Liver (tissue), 3 donors: ENCODE measurements around the gene PRPF18.

Experiments
- FOXA2 ChIP-seq: IDR thresholded peaks from 2 replicates; pipeline ENCODE4 v1.6.1; 2016; ENCODE audit warnings: antibody characterized with exemption
- HNF4A ChIP-seq, 2 donors: conservative IDR thresholded peaks; 2 replicates each; pipeline ENCODE4 v1.6.1; 2016; ENCODE audit warnings: antibody characterized with exemption in 2 of 2, mild to moderate bottlenecking in 2 of 2
- JUND ChIP-seq, 2 donors: IDR thresholded peaks; 2 replicates each; pipeline ENCODE4 v1.6.1; 2016; ENCODE audit warnings: antibody characterized with exemption in 2 of 2
- RAD21 ChIP-seq, 2 donors: IDR thresholded peaks; 2 replicates each; pipeline ENCODE4 v1.6.1; 2016; ENCODE audit warnings: antibody characterized with exemption in 2 of 2, mild to moderate bottlenecking in 2 of 2
- TAF1 ChIP-seq: conservative IDR thresholded peaks from 2 replicates; pipeline ENCODE4 v1.6.1; 2016; ENCODE audit warnings: antibody characterized with exemption, mild to moderate bottlenecking
- YY1 ChIP-seq: IDR thresholded peaks from 2 replicates; pipeline ENCODE4 v1.6.1; 2016; ENCODE audit warnings: antibody characterized with exemption, mild to moderate bottlenecking
- TF ChIP-seq, protein P1 (sequence below): fragments of 150-350 bp; IDR thresholded peaks from 2 replicates; pipeline ENCODE4 v1.5.1; 2017; ENCODE audit warnings: improper control_type of control experiment, low read depth, low read length; ENCODE audit not compliant: missing input control
- TF ChIP-seq, protein P2 (sequence below): IDR thresholded peaks from 2 replicates; pipeline ENCODE4 v1.6.1; 2016; ENCODE audit warnings: antibody characterized with exemption, mild to moderate bottlenecking
- TF ChIP-seq, protein P3 (sequence below): IDR thresholded peaks from 2 replicates; pipeline ENCODE4 v1.6.1; 2016; ENCODE audit warnings: antibody characterized with exemption
- donor health status: healthy.
- donor health status: healthy.

DNA sequence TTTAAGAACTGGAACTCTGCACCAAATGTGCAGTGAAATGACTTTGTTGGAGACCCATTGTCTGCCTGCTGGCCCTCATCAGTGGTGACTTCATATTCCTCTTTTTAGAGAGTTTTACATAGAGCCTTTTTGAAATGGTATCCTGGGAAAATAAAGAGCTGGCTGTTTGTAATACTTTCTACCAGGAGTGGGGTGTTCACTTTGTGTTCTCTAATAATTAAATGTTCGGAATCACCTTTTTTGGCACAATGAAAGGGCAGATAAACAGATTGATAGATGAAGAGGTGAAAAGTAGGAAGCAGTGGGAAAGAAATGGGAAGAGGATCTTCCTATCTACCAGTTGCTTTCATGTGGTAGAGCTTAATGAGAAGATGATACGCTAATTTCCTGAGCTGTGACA is 55.5 kb downstream of the PRPF18 start:
- TF ChIP-seq, protein P1, sequence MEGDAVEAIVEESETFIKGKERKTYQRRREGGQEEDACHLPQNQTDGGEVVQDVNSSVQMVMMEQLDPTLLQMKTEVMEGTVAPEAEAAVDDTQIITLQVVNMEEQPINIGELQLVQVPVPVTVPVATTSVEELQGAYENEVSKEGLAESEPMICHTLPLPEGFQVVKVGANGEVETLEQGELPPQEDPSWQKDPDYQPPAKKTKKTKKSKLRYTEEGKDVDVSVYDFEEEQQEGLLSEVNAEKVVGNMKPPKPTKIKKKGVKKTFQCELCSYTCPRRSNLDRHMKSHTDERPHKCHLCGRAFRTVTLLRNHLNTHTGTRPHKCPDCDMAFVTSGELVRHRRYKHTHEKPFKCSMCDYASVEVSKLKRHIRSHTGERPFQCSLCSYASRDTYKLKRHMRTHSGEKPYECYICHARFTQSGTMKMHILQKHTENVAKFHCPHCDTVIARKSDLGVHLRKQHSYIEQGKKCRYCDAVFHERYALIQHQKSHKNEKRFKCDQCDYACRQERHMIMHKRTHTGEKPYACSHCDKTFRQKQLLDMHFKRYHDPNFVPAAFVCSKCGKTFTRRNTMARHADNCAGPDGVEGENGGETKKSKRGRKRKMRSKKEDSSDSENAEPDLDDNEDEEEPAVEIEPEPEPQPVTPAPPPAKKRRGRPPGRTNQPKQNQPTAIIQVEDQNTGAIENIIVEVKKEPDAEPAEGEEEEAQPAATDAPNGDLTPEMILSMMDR: no peak
- TF ChIP-seq, protein P2, sequence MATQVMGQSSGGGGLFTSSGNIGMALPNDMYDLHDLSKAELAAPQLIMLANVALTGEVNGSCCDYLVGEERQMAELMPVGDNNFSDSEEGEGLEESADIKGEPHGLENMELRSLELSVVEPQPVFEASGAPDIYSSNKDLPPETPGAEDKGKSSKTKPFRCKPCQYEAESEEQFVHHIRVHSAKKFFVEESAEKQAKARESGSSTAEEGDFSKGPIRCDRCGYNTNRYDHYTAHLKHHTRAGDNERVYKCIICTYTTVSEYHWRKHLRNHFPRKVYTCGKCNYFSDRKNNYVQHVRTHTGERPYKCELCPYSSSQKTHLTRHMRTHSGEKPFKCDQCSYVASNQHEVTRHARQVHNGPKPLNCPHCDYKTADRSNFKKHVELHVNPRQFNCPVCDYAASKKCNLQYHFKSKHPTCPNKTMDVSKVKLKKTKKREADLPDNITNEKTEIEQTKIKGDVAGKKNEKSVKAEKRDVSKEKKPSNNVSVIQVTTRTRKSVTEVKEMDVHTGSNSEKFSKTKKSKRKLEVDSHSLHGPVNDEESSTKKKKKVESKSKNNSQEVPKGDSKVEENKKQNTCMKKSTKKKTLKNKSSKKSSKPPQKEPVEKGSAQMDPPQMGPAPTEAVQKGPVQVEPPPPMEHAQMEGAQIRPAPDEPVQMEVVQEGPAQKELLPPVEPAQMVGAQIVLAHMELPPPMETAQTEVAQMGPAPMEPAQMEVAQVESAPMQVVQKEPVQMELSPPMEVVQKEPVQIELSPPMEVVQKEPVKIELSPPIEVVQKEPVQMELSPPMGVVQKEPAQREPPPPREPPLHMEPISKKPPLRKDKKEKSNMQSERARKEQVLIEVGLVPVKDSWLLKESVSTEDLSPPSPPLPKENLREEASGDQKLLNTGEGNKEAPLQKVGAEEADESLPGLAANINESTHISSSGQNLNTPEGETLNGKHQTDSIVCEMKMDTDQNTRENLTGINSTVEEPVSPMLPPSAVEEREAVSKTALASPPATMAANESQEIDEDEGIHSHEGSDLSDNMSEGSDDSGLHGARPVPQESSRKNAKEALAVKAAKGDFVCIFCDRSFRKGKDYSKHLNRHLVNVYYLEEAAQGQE: no peak
- no peak for TF ChIP-seq HNF4A (conservative IDR thresholded peaks at IDR 0.05)
- no peak for TF ChIP-seq JUND (IDR thresholded peaks at IDR 0.05)
- no peak for TF ChIP-seq TAF1
- no peak for TF ChIP-seq RAD21 (IDR thresholded peaks at IDR 0.05)
- TF ChIP-seq, protein P3, sequence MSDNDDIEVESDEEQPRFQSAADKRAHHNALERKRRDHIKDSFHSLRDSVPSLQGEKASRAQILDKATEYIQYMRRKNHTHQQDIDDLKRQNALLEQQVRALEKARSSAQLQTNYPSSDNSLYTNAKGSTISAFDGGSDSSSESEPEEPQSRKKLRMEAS: no peak
- no peak for TF ChIP-seq YY1
- no peak for TF ChIP-seq FOXA2
